Measurements from ENCODE around the gene AQP6.

- no peak for TF ChIP-seq CTCF (conservative IDR thresholded peaks at IDR 0.05 in 1 of 2, IDR thresholded peaks at IDR 0.05 in 1 of 2; ENCODE audit: low read depth in 1 of 2, low read length in 2 of 2)
- TF ChIP-seq EZH2 (IDR thresholded peaks at IDR 0.05; ENCODE audit: low read length, missing control alignments): no peak
These were observed 25.0 kb upstream of the AQP6 start for GRCh38 chr12:49947593-49948226.

Data from fibroblast of lung (primary cell).